NCI-H146 treated with DMSO at 0.1 percent for 48 hours (cell line): ENCODE measurements around the gene XXYLT1.

Source experiments
- DNase-seq: peaks from one replicate; lab custom pipeline; 2025; ENCODE audit not compliant: unreplicated experiment; lab: John Stamatoyannopoulos, UW

The XXYLT1 gene

GRCh38 chr3:195034101-195034500 is 236.9 kb downstream of the XXYLT1 start:
- no peak for DNase-seq

GRCh38 chr3:195033531-195034091 is 237.3 kb downstream of the XXYLT1 start:
- peak; percentile 93 for DNase-seq

- DNase-seq = no peak
These were observed 238.0 kb downstream of the XXYLT1 start for GRCh38 chr3:195032955-195033354.

- peak; percentile 90 for DNase-seq
These were observed 238.7 kb downstream of the XXYLT1 start for GRCh38 chr3:195032106-195032759.

- DNase-seq = no peak
These were observed 239.4 kb downstream of the XXYLT1 start for GRCh38 chr3:195031574-195032003.

- DNase-seq = peak; percentile 77
These were observed 240.1 kb downstream of the XXYLT1 start for GRCh38 chr3:195030791-195031321.

GRCh38 chr3:195028877-195029606 is 241.9 kb downstream of the XXYLT1 start:
- DNase-seq = no peak

GRCh38 chr3:195025884-195026200 is 245.1 kb downstream of the XXYLT1 start:
- DNase-seq = no peak

GRCh38 chr3:195025056-195025883 is 245.7 kb downstream of the XXYLT1 start:
- DNase-seq = no peak

- DNase-seq = no peak
These were observed 247.0 kb downstream of the XXYLT1 start for GRCh38 chr3:195023989-195024388.

- no peak for DNase-seq
These were observed 247.4 kb downstream of the XXYLT1 start for GRCh38 chr3:195023576-195023975.

GRCh38 chr3:195021692-195022091 is 249.3 kb downstream of the XXYLT1 start:
- no peak for DNase-seq

- no peak for DNase-seq
These were observed 250.0 kb downstream of the XXYLT1 start for GRCh38 chr3:195020921-195021320.

GRCh38 chr3:195020185-195020584 is 250.8 kb downstream of the XXYLT1 start:
- no peak for DNase-seq

GRCh38 chr3:195019335-195019734 is 251.6 kb downstream of the XXYLT1 start:
- no peak for DNase-seq
